Upper lobe of left lung (tissue), 4 donors: ENCODE results near the gene SLC25A41.

Experiments used
- EP300 ChIP-seq, 4 donors: sonication (generic); formaldehyde crosslinking; IDR thresholded peaks; one replicate each; pipeline ENCODE4 v1.5.1; 2017; ENCODE audit warnings: antibody characterized with exemption in 4 of 4, control low read depth in 2 of 4
- POLR2A ChIP-seq, 4 donors: fragments of 450-650 bp; IDR thresholded peaks; one replicate each; pipeline ENCODE4 v1.5.1; 2016 to 2017; ENCODE audit warnings: antibody characterized with exemption in 4 of 4, mild to moderate bottlenecking in 2 of 4
- POLR2AphosphoS5 ChIP-seq, 2 donors: sonication (generic); formaldehyde crosslinking; IDR thresholded peaks; one replicate each; pipeline ENCODE4 v1.5.1; 2017; ENCODE audit warnings: antibody characterized with exemption in 2 of 2
- TF ChIP-seq, protein P1 (sequence below), 6 experiments: fragments of 450-650 bp in 4 of 6; fragments of 200-600 bp in 2 of 6; sonication (generic) in 2 of 6; IDR thresholded peaks; one replicate each; pipeline ENCODE4 v1.5.1; 2016 to 2019; ENCODE audit warnings: antibody characterized with exemption in 6 of 6

GRCh38 chr19:6478815-6479214 is 45.3 kb upstream of the SLC25A41 start:
- TF ChIP-seq, protein P1, sequence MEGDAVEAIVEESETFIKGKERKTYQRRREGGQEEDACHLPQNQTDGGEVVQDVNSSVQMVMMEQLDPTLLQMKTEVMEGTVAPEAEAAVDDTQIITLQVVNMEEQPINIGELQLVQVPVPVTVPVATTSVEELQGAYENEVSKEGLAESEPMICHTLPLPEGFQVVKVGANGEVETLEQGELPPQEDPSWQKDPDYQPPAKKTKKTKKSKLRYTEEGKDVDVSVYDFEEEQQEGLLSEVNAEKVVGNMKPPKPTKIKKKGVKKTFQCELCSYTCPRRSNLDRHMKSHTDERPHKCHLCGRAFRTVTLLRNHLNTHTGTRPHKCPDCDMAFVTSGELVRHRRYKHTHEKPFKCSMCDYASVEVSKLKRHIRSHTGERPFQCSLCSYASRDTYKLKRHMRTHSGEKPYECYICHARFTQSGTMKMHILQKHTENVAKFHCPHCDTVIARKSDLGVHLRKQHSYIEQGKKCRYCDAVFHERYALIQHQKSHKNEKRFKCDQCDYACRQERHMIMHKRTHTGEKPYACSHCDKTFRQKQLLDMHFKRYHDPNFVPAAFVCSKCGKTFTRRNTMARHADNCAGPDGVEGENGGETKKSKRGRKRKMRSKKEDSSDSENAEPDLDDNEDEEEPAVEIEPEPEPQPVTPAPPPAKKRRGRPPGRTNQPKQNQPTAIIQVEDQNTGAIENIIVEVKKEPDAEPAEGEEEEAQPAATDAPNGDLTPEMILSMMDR (IDR thresholded peaks at IDR 0.05): no peak
- TF ChIP-seq POLR2A (IDR thresholded peaks at IDR 0.05) (no peak), POLR2AphosphoS5 (IDR thresholded peaks at IDR 0.05) (no peak), EP300 (IDR thresholded peaks at IDR 0.05) (no peak)
